RWPE1 (cell line): Measurements from ENCODE around the gene INPP5K.

Experiments used
- CTCF ChIA-PET: fragments of 350-600 bp; sonication (Branson Sonifier 250); formaldehyde crosslinking; extraction: SDS; loops from one replicate; lab custom pipeline; 2021; lab: Yijun Ruan, JAX
- POLR2A ChIA-PET: fragments of 400-600 bp; formaldehyde crosslinking; extraction: SDS; loops from one replicate; lab custom pipeline; 2020; ENCODE audit warnings: antibody characterized with exemption; ENCODE audit not compliant: low non-redundant PET; lab: Yijun Ruan, JAX
- DNase-seq: peaks from one replicate; pipeline ENCODE4 v3.0.0; 2012; ENCODE audit warnings: low spot score
- H3K27ac ChIP-seq: fragments of 450-650 bp; 2 replicates; pipeline ENCODE4 v1.5.1; 2017
- CTCF ChIP-seq: fragments of 450-650 bp; conservative IDR thresholded peaks from 2 replicates; pipeline ENCODE4 v1.5.1; 2017; ENCODE audit warnings: low read depth, mild to moderate bottlenecking

Gene INPP5K

GRCh38 chr17:1548032-1548431, 31.6 kb upstream of the INPP5K start:
- ChIA-PET CTCF (interaction anchor here (0.8 kb wide), 1 partner anchor 81 kb away, joined by 5 read pairs; no protein-coding TSS in a partner anchor), POLR2A (no interaction called here)
- DNase-seq: no peak
- H3K27ac ChIP-seq: peak overlapping the region; percentile 86
- no peak for TF ChIP-seq CTCF

GRCh38 chr17:1546292-1546922, 30.0 kb upstream of the INPP5K start:
- no peak for TF ChIP-seq CTCF
- H3K27ac ChIP-seq: peak overlapping the region; percentile 86
- ChIA-PET CTCF (interaction anchor here (0.5 to 0.6 kb wide), 2 partner anchors 10 to 488 kb away, joined by 3 read pairs; no protein-coding TSS in a partner anchor), POLR2A (no interaction called here)
- no peak for DNase-seq

GRCh38 chr17:1545618-1546017, 29.2 kb upstream of the INPP5K start:
- DNase-seq: peak; percentile 44
- TF ChIP-seq CTCF: no peak
- peak overlapping the region; percentile 86 for H3K27ac ChIP-seq
- CTCF ChIA-PET: no interaction called here
- POLR2A ChIA-PET: interaction anchor here (0.6 kb wide), 1 partner anchor 10 kb away, joined by 3 read pairs; no protein-coding TSS in a partner anchor

- H3K27ac ChIP-seq: no peak overlapping the region
- no peak for DNase-seq
- POLR2A ChIA-PET: no interaction called here
- TF ChIP-seq CTCF: no peak
- CTCF ChIA-PET: no interaction called here
Observed at GRCh38 chr17:1542316-1542715, 25.9 kb upstream of the INPP5K start.

- H3K27ac ChIP-seq: no peak overlapping the region
- DNase-seq: no peak
- CTCF ChIA-PET: no interaction called here
- POLR2A ChIA-PET: no interaction called here
- TF ChIP-seq CTCF: no peak
Observed at GRCh38 chr17:1541367-1541904, 25.0 kb upstream of the INPP5K start.

- POLR2A ChIA-PET: no interaction called here
- TF ChIP-seq CTCF: no peak
Observed at GRCh38 chr17:1539811-1540210, 23.4 kb upstream of the INPP5K start.

More at GRCh38 chr17:1539811-1540210, 23.4 kb upstream of the INPP5K start:
- CTCF ChIA-PET: no interaction called here
- no peak overlapping the region for H3K27ac ChIP-seq
- no peak for DNase-seq
